Measurements from ENCODE around the gene CNPY1.

GRCh38 chr7:155506854-155507337 is 39.5 kb downstream of the CNPY1 start:
- peak; percentile 41 for TF ChIP-seq POLR2AphosphoS5 (IDR thresholded peaks at IDR 0.05)
- TF ChIP-seq EZH2 (IDR thresholded peaks at IDR 0.05; ENCODE audit: borderline replicate concordance, insufficient read depth, low read length, poor library complexity, severe bottlenecking): no peak
- no peak for TF ChIP-seq CTCF (IDR thresholded peaks at IDR 0.05; ENCODE audit: poor library complexity, severe bottlenecking)
- TF ChIP-seq REST (IDR thresholded peaks at IDR 0.05; ENCODE audit: borderline replicate concordance): no peak
- TF ChIP-seq TAF1 (IDR thresholded peaks at IDR 0.05; ENCODE audit: low read depth): no peak
- TF ChIP-seq RAD21 (conservative IDR thresholded peaks at IDR 0.05): no peak
